Stimulated activated CD4-positive, alpha-beta T cell treated with anti-CD3 and anti-CD28 coated beads, Interleukin-1b, Interleukin-23, amount 100 ng/mL, for 24 hours (primary cell): ENCODE data around the gene ING4.

Experiments
- DNase-seq, 4 experiments: peaks; one replicate each; pipeline ENCODE4 v3.0.0-alpha.2; 2020; ENCODE audit warnings: low read depth in 4 of 4, low spot score in 1 of 4

Gene ING4

GRCh38 chr12:6638305-6638704, 24.6 kb downstream of the ING4 start:
- no peak for DNase-seq

- no peak for DNase-seq
Measured at GRCh38 chr12:6635856-6636531, 26.9 kb downstream of the ING4 start, which contains the start of gene LPAR5. Gene LPAR5, minus strand, starts transcription at chr12:6635959. Its CDS starts 14,711 bp downstream, at chr12:6621248.

DNA sequence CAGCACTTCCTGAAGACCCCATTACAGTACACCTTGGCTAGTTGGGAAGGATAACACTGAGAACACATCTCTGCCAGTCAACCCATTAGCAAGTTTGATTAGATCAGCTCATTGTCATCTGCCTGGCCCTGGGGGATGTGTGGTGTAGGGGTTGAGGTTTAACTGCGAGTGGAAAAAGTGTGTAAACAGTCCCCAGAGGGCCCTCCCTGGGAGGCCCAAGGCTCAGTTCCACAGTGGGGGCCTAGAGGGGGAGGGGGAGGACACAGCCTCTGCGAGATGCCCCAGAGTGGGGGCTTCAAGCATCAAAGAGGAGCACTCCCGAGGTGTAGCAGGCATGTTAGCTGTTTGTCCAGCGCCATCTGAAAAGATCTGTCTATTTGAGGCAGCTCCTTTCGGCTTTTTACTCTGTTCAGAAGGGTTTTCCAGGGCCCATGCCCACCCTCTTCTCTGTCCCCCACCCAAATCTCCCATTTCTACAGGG, 27.5 kb downstream of the ING4 start:
- DNase-seq: peak in 1 of 4 experiments; percentile 43

DNA sequence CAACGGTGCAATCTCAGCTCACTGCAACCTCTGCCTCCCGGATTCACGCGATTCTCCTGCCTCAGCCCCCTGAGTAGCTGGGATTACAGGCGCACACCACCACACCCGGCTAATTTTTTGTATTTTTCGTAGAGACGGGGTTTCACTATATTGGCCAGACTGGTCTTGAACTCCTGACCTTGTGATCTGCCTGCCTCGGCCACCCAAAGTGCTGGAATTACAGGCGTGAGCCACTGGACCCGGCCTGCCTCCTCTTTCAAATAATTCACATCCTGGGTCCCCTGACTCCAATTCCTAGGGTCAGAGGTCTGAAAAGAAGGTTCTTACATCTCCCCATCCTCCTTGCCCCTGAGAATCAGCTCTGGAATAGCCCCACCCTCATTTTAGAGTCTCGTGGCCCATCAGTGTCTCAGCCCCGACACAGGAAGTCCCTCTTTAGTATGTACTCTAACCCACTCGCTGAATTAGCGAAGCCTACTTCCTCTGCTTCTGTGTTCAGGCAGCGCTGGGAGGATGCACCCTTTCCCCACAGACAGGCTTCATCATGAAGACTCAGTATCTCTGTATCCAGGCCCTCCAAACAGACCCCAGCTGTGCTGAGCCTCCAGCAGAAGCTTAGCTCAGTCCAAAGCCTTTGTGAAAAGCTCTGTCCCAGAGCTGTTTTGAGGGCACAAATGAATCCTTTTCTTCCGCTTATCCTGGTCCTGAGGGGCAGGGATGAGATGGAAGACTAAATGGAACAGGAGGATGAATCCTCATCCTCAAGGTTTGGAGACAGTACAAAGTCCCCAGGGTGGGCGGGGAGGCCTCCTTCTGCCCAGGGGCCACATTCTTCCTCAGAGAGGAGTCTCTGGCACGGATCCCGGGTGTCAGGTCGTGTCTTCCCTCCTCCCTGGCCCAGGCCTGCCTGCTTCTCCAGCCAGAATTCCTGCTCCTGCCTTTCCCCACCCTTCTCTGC, 30.6 kb downstream of the ING4 start:
- DNase-seq: no peak

- no peak for DNase-seq
Measured at GRCh38 chr12:6631549-6631961, 31.4 kb downstream of the ING4 start.

GRCh38 chr12:6630736-6631135, 32.2 kb downstream of the ING4 start:
- DNase-seq: no peak

DNA sequence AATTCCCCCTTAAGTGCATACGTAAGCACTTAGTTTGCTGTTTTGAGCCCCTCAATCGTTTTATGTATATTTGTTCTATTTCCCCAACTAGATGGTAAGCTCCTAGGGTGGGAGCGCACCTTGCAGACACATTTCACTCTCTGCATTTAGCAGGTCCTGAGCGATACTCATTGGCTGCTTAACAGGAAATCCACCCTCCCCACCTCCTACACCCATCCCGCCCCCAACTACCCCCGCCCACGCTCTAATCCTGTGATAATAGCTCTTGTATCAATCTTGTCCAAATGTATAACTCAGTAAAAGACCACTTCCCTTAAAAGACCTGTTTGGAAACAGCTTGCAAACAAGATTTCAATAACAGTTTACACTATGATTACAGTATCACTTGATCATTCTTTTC, 35.3 kb downstream of the ING4 start:
- DNase-seq: no peak

GRCh38 chr12:6626654-6627283, 36.1 kb downstream of the ING4 start:
- DNase-seq: no peak

DNA sequence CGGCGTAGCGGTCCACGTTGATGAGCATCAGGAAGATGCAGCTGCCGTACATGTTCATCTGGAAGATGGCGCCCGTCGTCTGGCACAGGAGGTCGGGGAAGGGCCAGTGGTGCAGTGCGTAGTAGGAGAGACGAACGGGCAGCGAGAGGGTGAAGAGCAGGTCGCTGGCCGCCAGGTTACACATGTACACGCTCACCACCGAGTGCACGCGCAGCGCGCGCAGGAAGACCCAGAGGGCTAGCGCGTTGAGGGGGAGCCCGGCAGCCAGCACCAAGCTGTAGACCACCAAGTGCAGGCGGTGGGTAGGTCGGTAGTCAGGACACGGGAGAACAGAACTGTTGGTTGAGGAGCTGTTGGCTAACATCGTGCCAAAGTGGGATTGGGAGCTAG, 42.0 kb downstream of the ING4 start:
- no peak for DNase-seq

DNA sequence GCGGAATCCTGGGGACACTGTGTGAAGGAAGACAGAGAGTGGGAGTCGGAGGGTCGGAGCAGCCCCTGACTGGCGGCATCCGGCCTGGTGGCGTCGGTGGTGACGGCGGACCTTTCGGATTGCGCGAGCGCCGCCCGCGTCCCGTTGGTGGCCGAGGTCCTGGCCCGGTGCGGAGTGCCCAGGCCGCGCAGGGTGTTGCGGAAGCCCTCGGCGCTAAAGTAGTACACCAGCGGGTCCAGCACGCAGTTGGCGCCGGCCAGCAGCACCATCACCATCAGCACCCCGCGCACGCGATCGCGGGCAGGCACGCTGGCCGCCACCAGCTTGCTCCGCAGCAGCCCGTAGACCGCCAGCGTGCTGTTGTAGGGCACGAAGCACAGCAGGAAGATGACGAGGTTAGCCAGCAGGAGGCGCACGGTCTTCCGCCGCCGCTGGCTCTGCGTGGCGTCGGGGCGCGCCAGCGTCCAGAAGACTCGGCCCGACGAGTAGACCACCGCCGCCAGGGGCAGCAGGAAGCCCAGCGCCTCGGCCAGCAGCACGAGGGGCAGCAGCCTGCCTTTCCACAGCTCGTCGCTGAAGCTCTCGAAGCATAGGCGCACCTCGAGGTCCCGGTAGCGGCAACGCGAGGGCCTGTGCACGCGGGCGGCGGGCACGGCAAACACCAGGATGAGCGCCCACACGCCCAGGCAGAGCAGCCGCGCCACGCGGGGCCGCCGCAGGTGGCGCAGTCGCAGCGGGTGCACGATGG, 42.6 kb downstream of the ING4 start:
- no peak for DNase-seq

- DNase-seq: no peak
Measured at GRCh38 chr12:6618483-6619225, 44.3 kb downstream of the ING4 start.

DNA sequence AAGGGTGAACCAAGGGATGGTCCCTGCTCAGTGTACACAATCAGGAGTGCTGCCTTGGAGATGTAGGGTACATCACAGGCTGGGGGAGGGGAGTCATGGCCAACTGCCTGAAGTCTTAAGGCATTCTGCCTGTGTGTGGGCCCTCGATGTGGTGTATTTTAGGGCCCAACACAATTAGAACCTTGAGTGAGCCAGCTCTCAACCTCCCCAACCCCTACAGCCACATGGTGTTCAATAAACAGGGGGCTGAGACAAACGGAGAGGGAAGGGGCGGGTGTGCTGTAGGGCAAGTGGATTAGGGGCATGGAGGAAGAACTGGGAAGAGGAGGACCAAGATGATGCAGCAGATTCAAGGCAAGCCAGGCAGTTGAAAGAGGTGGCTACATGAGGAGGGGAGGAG, 47.1 kb downstream of the ING4 start:
- no peak for DNase-seq

DNA sequence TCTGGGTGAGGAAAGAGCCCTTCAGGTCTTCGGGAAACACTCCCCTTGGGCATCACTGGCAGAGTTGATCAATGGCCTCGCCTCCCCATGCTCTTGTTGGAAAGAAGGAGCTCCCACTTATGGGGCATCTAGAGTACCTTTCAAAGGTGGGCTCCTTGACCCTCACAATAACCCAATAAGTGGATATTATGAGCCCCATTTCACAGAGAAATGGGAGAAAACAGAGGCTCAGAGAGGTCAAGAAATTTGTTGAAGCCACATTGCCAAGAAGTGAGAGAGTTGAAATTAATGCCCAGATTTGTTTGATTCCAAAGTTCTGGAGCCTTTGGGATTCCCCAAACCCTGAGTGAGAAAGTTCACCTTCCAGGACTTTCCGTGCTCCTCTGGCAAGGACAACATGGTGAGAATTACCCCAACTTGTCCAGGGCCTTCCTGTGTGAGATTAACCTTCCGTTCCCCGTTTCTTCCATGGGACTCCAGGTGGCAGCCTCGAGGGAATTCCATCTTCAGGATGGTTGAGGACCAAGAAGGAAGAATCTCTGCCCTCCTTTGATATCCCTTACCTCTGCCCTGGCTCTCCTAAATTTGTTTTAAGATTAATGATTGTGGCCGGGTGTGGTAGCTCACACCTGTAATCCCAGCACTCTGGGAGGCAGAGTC, 48.3 kb downstream of the ING4 start:
- no peak for DNase-seq

- DNase-seq: no peak
Measured at GRCh38 chr12:6613776-6614512, 49.0 kb downstream of the ING4 start.

DNA sequence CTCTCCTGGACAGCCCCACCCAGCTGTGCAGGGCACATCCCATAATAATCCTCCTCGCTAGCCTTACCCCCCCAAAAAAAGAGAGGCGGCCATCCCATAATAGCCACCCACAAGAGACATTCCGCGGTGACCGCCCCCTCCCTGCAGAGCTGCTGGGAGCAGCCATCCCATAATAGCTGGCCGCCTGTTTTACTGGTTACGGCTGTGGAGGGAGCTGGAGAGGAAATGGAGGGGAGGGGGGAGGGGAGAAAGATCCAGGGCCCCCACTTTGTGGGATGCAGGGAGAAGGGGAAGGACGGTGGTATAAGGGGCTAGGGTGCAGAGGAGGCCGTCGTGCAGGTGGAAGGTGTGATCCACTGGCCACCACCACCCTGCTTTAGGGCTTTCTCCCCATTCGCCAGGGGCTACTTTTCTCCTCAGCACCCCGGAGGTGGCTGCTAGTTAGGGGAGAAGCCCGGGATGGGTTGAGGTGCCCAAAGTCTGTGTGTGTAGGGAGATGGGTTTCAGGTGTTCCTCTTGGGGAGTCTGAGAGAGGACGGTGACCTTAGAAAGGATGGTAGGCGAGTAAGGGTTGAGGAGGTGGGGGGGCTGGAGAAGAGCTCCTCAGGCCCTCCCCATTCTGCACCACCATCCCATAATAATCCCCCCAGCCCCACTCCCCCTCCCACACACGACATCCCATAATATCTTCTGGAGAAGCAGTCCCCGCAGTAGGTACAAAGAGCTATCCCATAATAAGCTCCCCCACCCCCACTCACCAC, 49.7 kb downstream of the ING4 start:
- DNase-seq: no peak

- no peak for DNase-seq
Measured at GRCh38 chr12:6612652-6613014, 50.3 kb downstream of the ING4 start.

GRCh38 chr12:6612247-6612646, 50.7 kb downstream of the ING4 start:
- no peak for DNase-seq

GRCh38 chr12:6608592-6609281, 54.2 kb downstream of the ING4 start:
- no peak for DNase-seq
